NOMO-1 treated with dmso at 0.1 percent for 144 hours (cell line): ENCODE results near the gene SPDYE6.
"Not testable (repeated sequence)": the region's sequence is repeated elsewhere in the genome, so short reads cannot be mapped to it uniquely, and the experiment has no call there.

Source experiments
- DNase-seq: peaks from one replicate; lab custom pipeline; 2025; ENCODE audit not compliant: unreplicated experiment; lab: John Stamatoyannopoulos, UW

The SPDYE6 gene

DNA sequence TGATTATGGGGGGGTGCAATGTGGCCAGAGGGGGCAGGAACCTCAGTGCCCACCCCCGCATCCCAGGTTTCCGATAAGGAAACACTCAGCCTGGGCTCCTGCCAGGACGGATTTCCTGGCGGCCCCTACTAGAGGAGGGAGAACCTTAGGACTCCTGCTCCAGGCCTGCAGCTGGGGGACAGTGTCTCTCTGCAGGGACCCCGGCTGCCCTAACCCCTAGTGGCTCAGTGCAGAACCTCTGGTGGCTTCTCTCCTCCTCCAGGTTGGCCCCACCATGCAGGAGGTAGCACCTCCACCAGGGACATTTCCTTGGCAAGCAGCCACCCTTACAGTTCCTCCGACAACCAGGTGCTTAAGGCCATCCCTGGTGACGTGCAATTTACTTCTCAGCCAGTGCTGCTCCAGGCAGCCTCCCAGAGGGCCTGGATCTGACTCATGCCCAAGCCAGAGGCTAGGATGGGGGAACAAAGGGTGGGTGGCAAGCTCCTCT, 37.7 kb downstream of the SPDYE6 start:
- DNase-seq = no peak

DNA sequence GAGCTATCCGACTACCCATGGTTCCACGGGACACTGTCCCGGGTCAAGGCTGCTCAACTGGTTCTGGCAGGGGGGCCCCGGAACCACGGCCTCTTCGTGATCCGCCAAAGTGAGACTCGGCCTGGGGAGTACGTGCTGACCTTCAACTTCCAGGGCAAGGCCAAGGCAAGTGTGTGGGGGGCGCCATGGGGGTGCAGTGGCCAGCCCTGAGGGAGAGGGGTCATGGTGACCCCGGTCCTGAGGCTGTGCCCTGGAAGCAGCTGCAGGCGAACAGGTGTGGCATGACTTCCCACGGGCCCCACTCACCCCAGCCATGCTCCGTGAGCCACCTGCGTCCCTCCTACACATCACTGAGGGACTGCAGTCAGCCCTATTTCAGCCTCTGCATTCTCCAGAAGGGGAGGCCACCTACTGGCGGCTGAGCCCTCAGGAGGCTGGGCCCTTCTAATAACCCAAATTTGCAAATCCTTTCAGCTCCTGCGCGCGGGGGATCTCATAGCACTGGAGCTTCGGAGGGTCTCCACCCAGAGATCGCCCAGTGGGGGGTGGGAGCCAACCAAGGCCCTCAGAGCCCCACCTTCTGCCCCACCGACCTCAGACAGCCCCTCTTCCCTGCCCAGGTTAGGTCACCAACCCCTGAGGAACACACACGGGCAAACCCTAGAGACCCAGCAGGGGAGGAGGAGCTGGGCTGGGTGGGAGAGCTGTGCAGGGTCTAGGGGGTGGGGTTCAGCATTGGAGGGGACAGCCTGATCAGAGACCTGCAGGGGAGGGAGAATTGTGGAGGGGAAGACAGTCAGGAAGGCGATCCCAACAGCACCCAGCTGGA, 38.8 kb downstream of the SPDYE6 start:
- no peak for DNase-seq

DNA sequence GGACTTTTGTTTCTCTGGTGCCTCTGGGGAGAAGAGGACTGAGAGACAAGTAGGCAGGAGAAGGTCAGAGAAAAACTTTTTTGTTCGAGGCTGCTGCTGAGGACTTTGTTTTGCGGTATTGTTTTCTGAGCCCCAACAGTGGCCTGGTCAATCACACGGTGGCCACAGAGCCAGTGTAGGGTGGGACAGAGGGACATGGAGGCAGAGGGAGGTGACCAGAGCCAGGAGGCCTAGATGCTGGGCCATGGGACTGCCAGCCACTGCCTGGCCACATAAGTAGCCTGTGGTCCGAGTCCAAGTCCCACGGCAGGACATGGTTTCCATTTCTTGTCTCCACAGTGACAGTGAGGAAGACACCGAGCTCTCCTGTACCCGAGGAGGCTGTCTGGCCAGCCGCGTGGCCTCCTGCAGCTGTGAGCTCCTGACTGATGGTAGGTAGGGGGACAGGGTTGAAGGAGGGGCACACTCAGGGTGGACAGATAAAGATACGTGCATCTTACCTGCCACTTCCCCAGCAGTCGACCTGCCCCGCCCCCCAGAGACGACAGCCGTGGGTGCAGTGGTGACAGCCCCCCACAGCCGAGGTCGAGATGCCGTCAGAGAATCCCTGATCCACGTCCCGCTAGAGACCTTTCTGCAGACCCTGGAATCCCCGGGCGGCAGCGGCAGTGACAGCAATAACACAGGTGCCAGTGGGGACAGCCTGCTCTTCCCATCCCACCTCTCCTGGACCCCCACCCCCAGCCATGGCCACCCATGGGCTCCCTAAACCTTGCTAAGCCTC, 42.1 kb downstream of the SPDYE6 start:
- no peak for DNase-seq

GRCh38 chr7:102312317-102312716, 43.9 kb downstream of the SPDYE6 start:
- no peak for DNase-seq

GRCh38 chr7:102310414-102310815, 45.8 kb downstream of the SPDYE6 start:
- no peak for DNase-seq

DNA sequence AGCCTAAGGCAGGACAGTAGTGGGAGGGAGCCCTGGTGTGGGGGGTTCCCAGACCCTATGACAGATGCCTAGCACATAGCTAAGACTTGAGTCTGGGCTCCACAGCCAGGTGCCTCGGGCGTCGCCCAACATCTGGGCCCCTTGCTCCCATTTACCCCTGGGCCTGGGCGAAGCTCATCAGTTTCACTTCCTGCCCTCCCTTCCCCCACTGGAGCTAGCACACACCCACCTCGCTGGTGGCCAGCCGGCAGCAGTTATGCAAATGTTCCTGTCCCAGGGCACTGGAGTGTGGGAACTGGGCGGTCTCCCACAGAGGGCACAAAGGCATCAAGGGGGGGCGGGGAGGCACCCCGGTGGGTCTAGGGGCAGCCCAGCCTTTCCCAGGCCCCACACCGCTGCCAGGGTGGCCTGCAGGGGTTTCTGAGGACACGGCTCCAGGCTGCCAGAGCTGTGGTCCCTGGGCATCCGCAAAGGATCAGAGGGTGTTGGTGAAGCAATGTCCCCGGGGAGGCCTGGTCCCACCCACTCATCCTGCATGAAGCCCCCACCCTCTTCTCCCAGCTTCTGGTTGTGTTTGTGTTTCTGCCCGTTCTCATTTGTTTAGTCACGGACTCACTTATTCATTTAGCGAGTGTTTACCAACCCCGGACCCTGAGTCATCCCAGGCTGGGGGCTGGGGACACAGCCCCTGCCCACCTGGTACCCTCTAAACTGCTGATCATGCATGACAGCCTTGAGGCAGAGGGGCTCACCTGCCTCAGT, 49.1 kb downstream of the SPDYE6 start:
- DNase-seq = peak; percentile 99

- DNase-seq = no peak
Observed at GRCh38 chr7:102305414-102306268, 50.6 kb downstream of the SPDYE6 start.

DNA sequence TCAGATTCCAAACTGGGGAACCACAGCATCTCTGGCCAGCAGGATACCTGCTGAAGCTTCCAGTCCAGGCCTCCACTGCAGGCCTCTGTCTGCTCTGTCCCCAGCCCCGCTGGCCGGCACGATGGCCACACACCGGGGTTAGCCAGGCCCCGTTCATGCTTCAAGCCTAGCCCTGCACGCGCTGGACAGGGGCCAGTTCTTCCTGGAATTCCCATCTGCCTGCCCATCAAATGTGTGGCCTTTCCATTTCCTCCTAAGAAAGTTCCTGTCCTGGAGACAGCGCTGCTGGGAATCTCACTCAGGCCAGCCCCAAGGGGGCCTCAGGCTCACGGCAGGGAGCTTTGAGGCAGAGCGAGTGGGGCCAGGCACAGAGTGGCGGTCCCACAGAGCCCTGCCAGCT, 51.6 kb downstream of the SPDYE6 start:
- no peak for DNase-seq

DNA sequence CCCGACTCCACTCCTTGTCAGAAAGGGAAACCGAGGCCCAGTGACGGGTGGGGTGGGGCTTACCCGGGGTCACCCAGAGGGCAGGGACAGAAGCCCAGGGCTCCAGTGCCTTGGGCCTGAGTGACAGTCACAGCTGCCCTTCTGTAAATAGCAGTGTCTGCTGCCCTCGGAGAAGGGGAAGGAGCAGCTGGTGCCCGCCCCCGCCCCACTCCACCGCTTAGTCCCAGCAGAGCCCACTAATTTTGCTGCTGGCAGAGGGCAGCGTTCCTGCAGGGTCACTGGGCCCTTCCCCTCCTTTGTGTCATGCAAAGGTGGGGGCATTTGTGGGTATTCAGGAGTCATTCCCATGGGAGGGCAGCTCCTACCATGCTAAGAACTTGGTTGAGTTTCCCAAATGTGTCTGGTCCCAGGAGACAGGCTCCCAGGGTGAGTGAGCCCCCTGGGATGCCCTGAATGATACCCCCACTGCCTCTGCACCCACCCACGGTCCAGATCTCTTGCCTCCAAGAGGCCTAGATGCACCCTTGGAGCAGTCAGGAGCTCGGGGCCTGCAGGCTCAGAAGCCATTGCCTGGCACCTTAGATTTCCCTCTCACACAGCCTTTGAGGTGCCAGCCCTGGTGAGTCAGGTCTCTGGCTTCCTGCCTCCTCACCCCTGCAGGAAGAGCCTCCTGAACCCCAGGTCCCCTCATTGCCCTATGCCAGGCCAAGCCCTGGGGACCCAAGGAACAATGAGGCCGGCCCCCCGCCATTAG, 52.4 kb downstream of the SPDYE6 start:
- DNase-seq = no peak

GRCh38 chr7:102302025-102302424, 54.2 kb downstream of the SPDYE6 start:
- DNase-seq = no peak

DNA sequence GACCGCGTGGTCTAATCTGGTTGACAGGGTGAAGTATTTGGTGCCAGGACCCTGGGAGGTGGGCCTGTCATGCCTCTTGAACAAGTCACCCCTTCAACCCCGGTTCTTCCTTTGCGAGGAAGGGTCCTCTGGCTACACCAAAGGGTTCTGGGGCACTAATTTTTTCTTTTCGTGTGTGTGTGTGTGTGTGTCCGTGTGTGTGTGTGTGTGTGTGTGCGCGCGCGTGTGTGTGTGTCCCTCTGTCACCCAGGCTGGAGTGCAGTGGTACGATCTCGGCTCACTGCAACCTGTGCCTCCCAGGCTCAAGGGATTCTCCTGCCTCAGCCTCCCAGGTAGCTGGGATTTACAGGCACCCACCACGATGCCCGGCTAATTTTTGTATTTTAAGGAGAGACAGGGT, 54.9 kb downstream of the SPDYE6 start:
- not testable (repeated sequence) for DNase-seq

GRCh38 chr7:102300643-102301221, 55.5 kb downstream of the SPDYE6 start:
- DNase-seq = no peak

- DNase-seq = no peak
Observed at GRCh38 chr7:102297487-102298218, 58.6 kb downstream of the SPDYE6 start.

- no peak for DNase-seq
Observed at GRCh38 chr7:102296514-102296913, 59.7 kb downstream of the SPDYE6 start.

DNA sequence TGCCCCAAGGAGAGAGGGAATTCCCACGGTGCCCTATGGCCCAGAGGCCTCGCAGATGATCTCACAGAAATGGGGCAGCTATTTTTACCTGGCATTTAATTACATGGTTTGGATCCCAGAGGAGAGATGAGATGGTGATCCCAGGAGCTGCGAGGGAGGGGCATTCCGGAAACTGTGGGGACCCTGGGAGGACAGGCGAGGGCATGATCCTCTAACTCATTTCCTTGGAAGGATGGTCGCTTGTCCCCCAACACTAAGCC, 60.1 kb downstream of the SPDYE6 start:
- DNase-seq = no peak
